ENCODE results near the gene CCR7.

DNA sequence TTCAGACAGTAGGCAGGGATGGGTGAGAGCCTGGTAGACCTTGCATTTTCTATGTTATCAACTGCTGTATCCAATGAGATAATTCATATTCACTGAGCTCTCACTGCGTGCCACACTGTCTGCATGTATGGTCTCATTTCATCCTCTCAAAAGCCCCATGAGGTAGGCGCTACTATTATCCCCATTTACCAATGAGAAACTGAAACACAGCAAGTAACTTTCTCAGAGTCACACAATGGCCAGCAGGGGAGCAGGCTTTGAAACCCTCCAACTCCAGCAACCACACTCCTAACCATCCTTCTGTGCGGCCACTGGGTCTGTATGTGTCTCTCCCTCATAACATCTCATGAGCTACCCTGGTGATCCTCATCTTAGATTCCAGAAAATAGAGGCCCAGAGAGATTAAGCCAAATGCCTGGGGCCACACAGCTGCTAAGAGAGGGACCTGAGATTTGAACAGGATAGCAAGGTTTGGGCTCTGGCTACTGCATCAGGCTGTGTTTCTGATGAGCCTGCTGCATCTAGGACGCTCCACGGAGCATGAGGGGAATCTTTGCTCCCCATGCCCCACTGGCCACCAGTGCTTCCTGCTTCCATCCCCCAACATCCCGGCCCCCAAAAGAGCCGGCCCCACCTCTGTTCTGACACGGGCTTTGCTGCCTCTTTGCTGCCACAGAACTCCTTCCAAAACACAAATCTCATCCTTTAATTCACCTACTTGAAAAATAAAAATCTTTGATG, 3.2 kb downstream of the CCR7 start:
- no peak; a peak in 1 of 4 replicates for TF ChIP-seq RAD21 (IDR thresholded peaks at IDR 0.05 in 1 of 2, conservative IDR thresholded peaks at IDR 0.05 in 1 of 2; ENCODE audit: low read depth in 2 of 2, low read length in 2 of 2)
- TF ChIP-seq, protein P1, sequence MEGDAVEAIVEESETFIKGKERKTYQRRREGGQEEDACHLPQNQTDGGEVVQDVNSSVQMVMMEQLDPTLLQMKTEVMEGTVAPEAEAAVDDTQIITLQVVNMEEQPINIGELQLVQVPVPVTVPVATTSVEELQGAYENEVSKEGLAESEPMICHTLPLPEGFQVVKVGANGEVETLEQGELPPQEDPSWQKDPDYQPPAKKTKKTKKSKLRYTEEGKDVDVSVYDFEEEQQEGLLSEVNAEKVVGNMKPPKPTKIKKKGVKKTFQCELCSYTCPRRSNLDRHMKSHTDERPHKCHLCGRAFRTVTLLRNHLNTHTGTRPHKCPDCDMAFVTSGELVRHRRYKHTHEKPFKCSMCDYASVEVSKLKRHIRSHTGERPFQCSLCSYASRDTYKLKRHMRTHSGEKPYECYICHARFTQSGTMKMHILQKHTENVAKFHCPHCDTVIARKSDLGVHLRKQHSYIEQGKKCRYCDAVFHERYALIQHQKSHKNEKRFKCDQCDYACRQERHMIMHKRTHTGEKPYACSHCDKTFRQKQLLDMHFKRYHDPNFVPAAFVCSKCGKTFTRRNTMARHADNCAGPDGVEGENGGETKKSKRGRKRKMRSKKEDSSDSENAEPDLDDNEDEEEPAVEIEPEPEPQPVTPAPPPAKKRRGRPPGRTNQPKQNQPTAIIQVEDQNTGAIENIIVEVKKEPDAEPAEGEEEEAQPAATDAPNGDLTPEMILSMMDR (IDR thresholded peaks at IDR 0.05; ENCODE audit: control extremely low read depth in 1 of 3, insufficient read depth in 1 of 3, low read depth in 1 of 3, low read length in 3 of 3) = peak in 2 of 3 experiments; percentile 1 to 27; a peak in 2 of 4 replicates
- no peak for TF ChIP-seq FOSL1 (IDR thresholded peaks at IDR 0.05; ENCODE audit: insufficient read depth, low read depth, low read length)
- TF ChIP-seq MAFK (IDR thresholded peaks at IDR 0.05; ENCODE audit: low read depth, low read length) = no peak
- TF ChIP-seq SP2 (IDR thresholded peaks at IDR 0.05; ENCODE audit: low read length) = no peak
- no peak for TF ChIP-seq EP300 (IDR thresholded peaks at IDR 0.05; ENCODE audit: borderline replicate concordance in 1 of 2, low read depth in 2 of 2, low read length in 2 of 2)
- no peak for TF ChIP-seq ZNF274 (IDR thresholded peaks at IDR 0.05; ENCODE audit: borderline replicate concordance, extremely low read depth, low read length)
- no peak for TF ChIP-seq POLR2A (IDR thresholded peaks at IDR 0.05; ENCODE audit: control extremely low read depth in 1 of 2, low read depth in 2 of 2, low read length in 2 of 2)
- TF ChIP-seq YY1 (IDR thresholded peaks at IDR 0.05; ENCODE audit: low read depth, low read length) = no peak
- TF ChIP-seq SP1 (IDR thresholded peaks at IDR 0.05; ENCODE audit: low read depth, low read length) = no peak
- no peak for TF ChIP-seq GTF2F1 (IDR thresholded peaks at IDR 0.05; ENCODE audit: borderline replicate concordance, low read depth, low read length)
- TF ChIP-seq POLR2AphosphoS5 (IDR thresholded peaks at IDR 0.05; ENCODE audit: low read depth, low read length) = no peak
